Transverse colon (tissue), 4 donors: Measurements from ENCODE around the gene WDR62. TPM values are rescaled to one million over a fixed set of nuclear protein-coding genes. Genes with fewer than 3 reads are reported as not detected.
A peak's percentile ranks its signal among the peaks of the same experiment; 100 is the strongest.

Source experiments
- DNase-seq: peaks from one replicate; pipeline ENCODE4 v3.0.0-alpha.2; 2019
- H3K27ac ChIP-seq, 4 donors: fragments of 200-600 bp; sonication (generic); 2 replicates each; pipeline ENCODE4 v1.5.1; 2016 to 2018; ENCODE audit warnings: inconsistent platforms in 4 of 4
- H3K27me3 ChIP-seq: fragments of 200-600 bp; sonication (generic); 2 replicates; pipeline ENCODE4 v1.5.1; 2017; ENCODE audit warnings: inconsistent platforms
- H3K36me3 ChIP-seq, 4 donors: fragments of 200-600 bp; sonication (generic); 2 replicates each; pipeline ENCODE4 v1.5.1; 2017 to 2019; ENCODE audit warnings: inconsistent platforms in 4 of 4
- H3K4me1 ChIP-seq, 4 donors: fragments of 200-600 bp; sonication (generic); 2 replicates each; pipeline ENCODE4 v1.5.1; 2017 to 2020; ENCODE audit warnings: inconsistent platforms in 4 of 4
- H3K4me3 ChIP-seq, 4 donors: fragments of 200-600 bp; sonication (generic); 1 replicate in 1 of 4; 2 replicates in 3 of 4; pipeline versions ENCODE4 v1.5.1 to v1.6.1; 2017 to 2019; ENCODE audit warnings: inconsistent platforms in 4 of 4
- H3K9me3 ChIP-seq, 2 donors: fragments of 200-600 bp; sonication (generic); 2 replicates each; pipeline ENCODE4 v1.5.1; 2017 to 2019; ENCODE audit warnings: inconsistent platforms in 2 of 2
- EP300 ChIP-seq: sonication (generic); formaldehyde crosslinking; IDR thresholded peaks from one replicate; pipeline ENCODE4 v1.6.1; 2017; ENCODE audit warnings: antibody characterized with exemption, low read depth
- POLR2A ChIP-seq: fragments of 450-650 bp; IDR thresholded peaks from one replicate; pipeline ENCODE4 v1.6.1; 2016; ENCODE audit warnings: antibody characterized with exemption, mild to moderate bottlenecking, moderate library complexity
- POLR2AphosphoS5 ChIP-seq, 3 donors: sonication (generic); formaldehyde crosslinking; IDR thresholded peaks; one replicate each; pipeline ENCODE4 v1.6.1; 2016; ENCODE audit warnings: antibody characterized with exemption in 3 of 3
- WGBS, 2 donors: methylation state at CpG; one replicate each; pipeline ENCODE4 v1.1.5; 2018; ENCODE audit warnings: low coverage in 1 of 2; 5-methylcytosine and 5-hydroxymethylcytosine counted together
- in situ Hi-C, 4 donors: fragments of 200-750 bp; cut with MboI; loops; one replicate each; pipeline versions ENCODE4 v1.15.0 to v1.15.1; 2017; ENCODE audit warnings: low sequenced_read_pairs in 3 of 4, low pct_ligation_motif_present in 1 of 4, low pct_unique_long_range_greater_than_20kb in 1 of 4
- intact Hi-C: fragments of 100-400 bp; cut with DNase I; formaldehyde crosslinking; loops from one replicate; pipeline ENCODE4 v1.15.1; 2023; ENCODE audit warnings: low total_unique reads
- total RNA-seq, 4 donors: library from RNA; depleted of rRNA; stranded (reverse); fragments of >200 nt; gene quantifications; one replicate each; pipeline ENCODE4 v1.1.0, GENCODE V29; 2016
- TF ChIP-seq, protein P1 (sequence below), 5 experiments: fragments of 200-600 bp in 3 of 5; fragments of 450-650 bp in 2 of 5; sonication (generic) in 3 of 5; IDR thresholded peaks; 1 replicate in 2 of 5; 2 replicates in 3 of 5; pipeline ENCODE4 v1.5.1; 2016 to 2017; ENCODE audit warnings: antibody characterized with exemption in 5 of 5, inconsistent platforms in 3 of 5, mild to moderate bottlenecking in 2 of 5, moderate library complexity in 1 of 5

The WDR62 gene
- total RNA-seq, 4 donors from 2014 or later, result 0.37 to 20.7 (median 0.97) TPM

DNA sequence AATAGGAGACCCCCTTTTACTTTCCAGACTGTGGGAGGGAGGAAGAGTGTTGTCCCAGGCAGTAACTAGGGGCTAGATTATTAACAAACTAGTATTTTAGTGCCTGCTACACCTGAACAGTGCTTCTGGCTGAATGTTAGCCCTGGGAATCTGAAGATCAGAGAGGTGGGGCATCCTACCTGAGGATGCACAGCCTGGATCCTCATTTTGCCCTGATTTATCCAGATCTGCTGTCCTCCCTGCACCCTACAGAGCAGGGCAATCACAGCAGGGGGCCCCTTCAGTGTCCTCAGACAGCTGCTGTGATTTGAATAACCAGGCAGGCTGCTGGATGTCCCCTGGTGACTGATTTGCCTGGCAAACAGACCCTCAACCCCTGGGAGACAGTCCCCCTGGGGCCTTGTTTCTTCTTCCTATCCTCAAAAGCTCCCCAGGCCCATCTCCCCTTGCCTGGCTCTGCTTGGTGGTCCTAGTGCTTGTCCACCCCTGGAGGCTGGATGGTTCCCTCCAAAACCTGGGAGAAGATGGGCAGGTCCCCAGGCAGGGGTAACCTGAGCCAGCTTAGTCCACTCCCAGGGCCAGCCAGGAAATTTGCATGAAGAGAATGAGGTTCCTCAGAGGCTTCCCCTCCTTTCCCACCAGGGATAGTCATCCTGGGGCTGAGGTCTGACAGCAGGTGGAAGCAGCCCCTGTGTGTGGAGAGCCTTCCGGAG is 55.9 kb downstream of the WDR62 start, which contains the start of gene OVOL3:
OVOL3 (plus strand) TSS at position 657 of the 713 bp plus-strand sequence. CDS start 60 bp downstream, outside the sequence.
- H3K4me1 ChIP-seq, result peaks cover 6 to 12% (median 8%) of the 10 kb centered on the region in 4 donors
- H3K27me3 ChIP-seq, result no peaks in the 10 kb centered on the region
- in situ Hi-C loops, result no loop called here
- no peak within 1 kb of the TSS for H3K27ac ChIP-seq
- no peak within 1 kb of the TSS for H3K4me3 ChIP-seq
- H3K9me3 ChIP-seq, result no peaks in the 10 kb centered on the region
- no peak for DNase-seq
- intact Hi-C loops, result no loop called here
- TF ChIP-seq, protein P1, sequence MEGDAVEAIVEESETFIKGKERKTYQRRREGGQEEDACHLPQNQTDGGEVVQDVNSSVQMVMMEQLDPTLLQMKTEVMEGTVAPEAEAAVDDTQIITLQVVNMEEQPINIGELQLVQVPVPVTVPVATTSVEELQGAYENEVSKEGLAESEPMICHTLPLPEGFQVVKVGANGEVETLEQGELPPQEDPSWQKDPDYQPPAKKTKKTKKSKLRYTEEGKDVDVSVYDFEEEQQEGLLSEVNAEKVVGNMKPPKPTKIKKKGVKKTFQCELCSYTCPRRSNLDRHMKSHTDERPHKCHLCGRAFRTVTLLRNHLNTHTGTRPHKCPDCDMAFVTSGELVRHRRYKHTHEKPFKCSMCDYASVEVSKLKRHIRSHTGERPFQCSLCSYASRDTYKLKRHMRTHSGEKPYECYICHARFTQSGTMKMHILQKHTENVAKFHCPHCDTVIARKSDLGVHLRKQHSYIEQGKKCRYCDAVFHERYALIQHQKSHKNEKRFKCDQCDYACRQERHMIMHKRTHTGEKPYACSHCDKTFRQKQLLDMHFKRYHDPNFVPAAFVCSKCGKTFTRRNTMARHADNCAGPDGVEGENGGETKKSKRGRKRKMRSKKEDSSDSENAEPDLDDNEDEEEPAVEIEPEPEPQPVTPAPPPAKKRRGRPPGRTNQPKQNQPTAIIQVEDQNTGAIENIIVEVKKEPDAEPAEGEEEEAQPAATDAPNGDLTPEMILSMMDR (IDR thresholded peaks at IDR 0.05), result no peak
- TF ChIP-seq EP300 (no peak), POLR2A (no peak)
- no peaks in the 10 kb centered on the region for H3K36me3 ChIP-seq
- WGBS, 2 donors, result 100% methylated on average over 1 of the region's 1 CpG; no CpG with 5 or more reads in 1 of the 2 donors

DNA sequence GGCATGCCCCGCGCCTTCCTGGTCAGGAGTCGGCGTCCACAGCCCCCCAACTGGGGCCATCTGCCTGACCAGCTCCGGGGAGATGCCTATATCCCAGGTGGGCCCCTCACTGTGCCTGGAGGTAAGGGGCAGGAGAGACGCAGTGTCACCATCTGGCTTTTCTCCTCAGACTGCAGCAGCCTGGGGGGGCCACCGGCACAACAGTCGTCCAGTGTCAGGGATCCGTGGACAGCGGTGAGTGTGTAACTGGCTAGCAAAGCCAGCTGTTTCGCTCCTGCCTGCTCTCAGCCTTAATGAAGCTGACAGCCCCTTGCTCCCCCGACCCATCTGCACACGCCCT is 56.5 kb downstream of the WDR62 start:
- no peak for TF ChIP-seq POLR2A
- TF ChIP-seq, protein P1 (IDR thresholded peaks at IDR 0.05), result no peak
- TF ChIP-seq POLR2AphosphoS5 (IDR thresholded peaks at IDR 0.05), result no peak
- TF ChIP-seq EP300, result no peak
- no peak overlapping the region for H3K4me3 ChIP-seq
- peaks cover 9 to 16% (median 13%) of the 10 kb centered on the region in 4 donors for H3K4me1 ChIP-seq
- H3K27ac ChIP-seq, result no peak overlapping the region
- in situ Hi-C loops, result no loop called here
- H3K9me3 ChIP-seq, result no peaks in the 10 kb centered on the region
- no peaks in the 10 kb centered on the region for H3K36me3 ChIP-seq
- H3K27me3 ChIP-seq, result no peaks in the 10 kb centered on the region
- 83% methylated on average over 13 of the region's 13 CpGs; no CpG with 5 or more reads in 1 of the 2 donors for WGBS, 2 donors
- DNase-seq, result no peak
- intact Hi-C loops, result no loop called here

DNA sequence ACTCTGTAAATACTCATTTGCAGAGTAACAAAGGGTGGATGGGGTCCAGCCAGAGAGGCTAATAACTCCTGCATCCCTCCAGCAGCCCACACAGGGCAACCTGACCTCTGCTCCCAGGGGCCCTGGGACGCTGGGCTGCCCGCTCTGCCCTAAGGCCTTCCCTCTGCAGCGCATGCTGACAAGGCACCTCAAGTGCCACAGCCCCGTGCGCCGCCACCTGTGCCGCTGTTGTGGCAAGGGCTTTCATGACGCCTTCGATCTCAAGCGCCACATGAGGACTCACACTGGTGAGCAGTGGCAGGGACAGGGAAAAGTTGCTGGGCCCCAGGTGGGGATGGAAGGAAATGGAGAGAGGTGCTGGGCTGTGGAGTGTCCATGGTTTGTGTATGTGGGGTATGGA is 58.0 kb downstream of the WDR62 start:
- Histone ChIP-seq H3K36me3 (no peaks in the 10 kb centered on the region), H3K9me3 (no peaks in the 10 kb centered on the region), H3K4me1 (peaks cover 11 to 29% (median 22%) of the 10 kb centered on the region in 4 donors), H3K27me3 (no peaks in the 10 kb centered on the region), H3K27ac (no peak overlapping the region), H3K4me3 (no peak overlapping the region)
- intact Hi-C loops (no loop called here), in situ Hi-C loops (no loop called here)
- no peak for DNase-seq
- no peak for TF ChIP-seq POLR2AphosphoS5 (IDR thresholded peaks at IDR 0.05)
- no peak for TF ChIP-seq POLR2A
- TF ChIP-seq, protein P1 (IDR thresholded peaks at IDR 0.05), result no peak
- TF ChIP-seq EP300, result no peak
- WGBS, 2 donors, result 99% methylated on average over 10 of the region's 10 CpGs; no CpG with 5 or more reads in 1 of the 2 donors

DNA sequence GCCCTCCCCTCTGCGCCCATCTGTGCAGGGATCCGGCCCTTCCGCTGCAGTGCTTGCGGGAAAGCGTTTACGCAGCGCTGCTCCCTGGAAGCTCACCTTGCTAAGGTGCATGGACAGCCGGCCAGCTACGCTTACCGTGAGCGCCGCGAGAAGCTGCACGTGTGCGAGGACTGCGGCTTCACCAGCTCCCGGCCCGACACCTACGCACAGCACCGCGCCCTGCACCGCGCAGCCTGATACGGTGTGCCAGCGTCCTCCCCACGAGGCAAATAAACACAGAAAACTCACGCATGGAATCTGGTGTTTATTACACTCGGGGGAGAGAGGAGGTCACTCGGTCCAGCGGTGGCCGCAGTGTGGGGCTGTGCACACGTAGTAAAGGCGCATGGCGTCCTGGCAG is 58.7 kb downstream of the WDR62 start:
- Histone ChIP-seq H3K36me3 (peaks cover 0 to under 1% (median 0%) of the 10 kb centered on the region in 4 donors), H3K9me3 (no peaks in the 10 kb centered on the region), H3K27ac (peak overlapping the region in 1 of 4 donors; percentile 87), H3K4me3 (peak overlapping the region in 2 of 4 donors; percentile 70 to 71), H3K4me1 (peaks cover 11 to 30% (median 22%) of the 10 kb centered on the region in 4 donors), H3K27me3 (no peaks in the 10 kb centered on the region)
- 87% methylated on average over 34 of the region's 34 CpGs; no CpG with 5 or more reads in 1 of the 2 donors for WGBS, 2 donors
- TF ChIP-seq EP300 (no peak), POLR2AphosphoS5 (IDR thresholded peaks at IDR 0.05) (no peak), POLR2A (no peak)
- TF ChIP-seq, protein P1 (IDR thresholded peaks at IDR 0.05), result no peak
- in situ Hi-C loops (no loop called here), intact Hi-C loops (no loop called here)
- DNase-seq, result no peak
